ENCODE measurements around the gene ATP8A1.

ATP8A1 gene

GRCh38 chr4:42411803-42412202 lies 245.1 kb downstream of the ATP8A1 start:
- Histone ChIP-seq H3K4me3 (ENCODE audit: low read depth, low read length) (no peak overlapping the region), H3K27me3 (ENCODE audit: control insufficient read depth, insufficient read depth, low read length) (peaks cover 9% of the 10 kb centered on the region), H3K9ac (ENCODE audit: low read depth, low read length) (no peak overlapping the region), H3K36me3 (ENCODE audit: control insufficient read depth, insufficient read depth, low read length) (no peaks in the 10 kb centered on the region), H3K4me1 (ENCODE audit: control insufficient read depth, insufficient read depth, low read length) (peaks cover 5% of the 10 kb centered on the region), H3K9me3 (ENCODE audit: control insufficient read depth, insufficient read depth, low read length) (no peaks in the 10 kb centered on the region)

- Histone ChIP-seq H3K9me3 (ENCODE audit: control insufficient read depth, insufficient read depth, low read length) (no peaks in the 10 kb centered on the region), H3K4me1 (ENCODE audit: control insufficient read depth, insufficient read depth, low read length) (peaks cover 5% of the 10 kb centered on the region), H3K9ac (ENCODE audit: low read depth, low read length) (no peak overlapping the region), H3K27me3 (ENCODE audit: control insufficient read depth, insufficient read depth, low read length) (peaks cover 3% of the 10 kb centered on the region), H3K4me3 (ENCODE audit: low read depth, low read length) (no peak overlapping the region), H3K36me3 (ENCODE audit: control insufficient read depth, insufficient read depth, low read length) (no peaks in the 10 kb centered on the region)
Observed at GRCh38 chr4:42410446-42410845, 246.5 kb downstream of the ATP8A1 start.

DNA sequence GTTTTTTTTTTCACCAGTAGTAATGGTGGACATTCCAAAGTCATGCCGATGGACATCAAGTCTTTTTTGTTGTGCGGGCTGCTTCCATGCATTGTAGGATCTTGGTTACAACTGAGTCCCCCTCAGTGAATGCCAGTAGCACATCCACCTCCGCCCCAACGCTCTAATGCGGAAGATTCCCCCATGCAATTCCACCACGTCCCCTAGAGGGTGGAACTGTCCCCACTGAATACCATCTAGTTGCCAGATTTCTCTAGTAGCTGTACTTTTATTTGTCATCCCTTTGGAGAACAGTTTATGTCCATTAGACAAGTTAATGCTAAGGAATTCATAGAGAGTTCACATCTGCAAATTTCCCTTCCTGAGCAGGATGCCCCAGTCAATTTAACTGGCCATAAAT lies 252.9 kb downstream of the ATP8A1 start:
- Histone ChIP-seq H3K4me1 (ENCODE audit: control insufficient read depth, insufficient read depth, low read length) (peaks cover 4% of the 10 kb centered on the region), H3K4me3 (ENCODE audit: low read depth, low read length) (no peak overlapping the region), H3K9me3 (ENCODE audit: control insufficient read depth, insufficient read depth, low read length) (no peaks in the 10 kb centered on the region), H3K9ac (ENCODE audit: low read depth, low read length) (no peak overlapping the region), H3K36me3 (ENCODE audit: control insufficient read depth, insufficient read depth, low read length) (no peaks in the 10 kb centered on the region), H3K27me3 (ENCODE audit: control insufficient read depth, insufficient read depth, low read length) (peaks cover 31% of the 10 kb centered on the region)

GRCh38 chr4:42401171-42401570 lies 255.7 kb downstream of the ATP8A1 start:
- Histone ChIP-seq H3K27me3 (ENCODE audit: control insufficient read depth, insufficient read depth, low read length) (peaks cover 54% of the 10 kb centered on the region), H3K4me1 (ENCODE audit: control insufficient read depth, insufficient read depth, low read length) (peaks cover 8% of the 10 kb centered on the region), H3K9me3 (ENCODE audit: control insufficient read depth, insufficient read depth, low read length) (no peaks in the 10 kb centered on the region), H3K9ac (ENCODE audit: low read depth, low read length) (no peak overlapping the region), H3K36me3 (ENCODE audit: control insufficient read depth, insufficient read depth, low read length) (no peaks in the 10 kb centered on the region), H3K4me3 (ENCODE audit: low read depth, low read length) (no peak overlapping the region)

DNA sequence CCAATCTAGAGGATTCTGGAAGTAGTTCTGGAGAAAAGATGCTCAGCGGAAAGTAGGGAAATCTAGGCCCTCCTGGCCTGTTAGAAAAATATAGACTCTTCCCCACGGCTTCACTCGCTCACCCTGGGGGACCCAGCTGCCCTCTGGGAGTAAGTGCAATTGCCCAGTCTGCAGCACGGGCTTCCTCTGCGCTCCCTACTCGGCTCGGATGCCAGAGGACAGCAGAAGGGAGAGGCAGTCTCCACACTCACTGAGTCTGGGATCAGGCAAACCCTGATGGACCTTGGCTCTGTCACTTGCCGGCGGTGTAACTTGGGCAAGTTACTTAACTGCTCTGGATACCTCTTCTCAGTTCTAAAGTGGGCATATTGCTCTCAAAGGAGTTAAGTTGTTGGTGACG lies 257.5 kb downstream of the ATP8A1 start:
- Histone ChIP-seq H3K9ac (ENCODE audit: low read depth, low read length) (no peak overlapping the region), H3K9me3 (ENCODE audit: control insufficient read depth, insufficient read depth, low read length) (no peaks in the 10 kb centered on the region), H3K4me3 (ENCODE audit: low read depth, low read length) (peak overlapping the region; percentile 64), H3K4me1 (ENCODE audit: control insufficient read depth, insufficient read depth, low read length) (peaks cover 8% of the 10 kb centered on the region), H3K27me3 (ENCODE audit: control insufficient read depth, insufficient read depth, low read length) (peaks cover 71% of the 10 kb centered on the region), H3K36me3 (ENCODE audit: control insufficient read depth, insufficient read depth, low read length) (no peaks in the 10 kb centered on the region)

- Histone ChIP-seq H3K9me3 (ENCODE audit: control insufficient read depth, insufficient read depth, low read length) (no peaks in the 10 kb centered on the region), H3K4me1 (ENCODE audit: control insufficient read depth, insufficient read depth, low read length) (peaks cover 8% of the 10 kb centered on the region), H3K36me3 (ENCODE audit: control insufficient read depth, insufficient read depth, low read length) (no peaks in the 10 kb centered on the region), H3K27me3 (ENCODE audit: control insufficient read depth, insufficient read depth, low read length) (peaks cover 71% of the 10 kb centered on the region), H3K4me3 (ENCODE audit: low read depth, low read length) (peak overlapping the region; percentile 64), H3K9ac (ENCODE audit: low read depth, low read length) (no peak overlapping the region)
Observed at GRCh38 chr4:42398871-42399331, 258.0 kb downstream of the ATP8A1 start.

GRCh38 chr4:42398171-42398870 lies 258.6 kb downstream of the ATP8A1 start:
- H3K9ac ChIP-seq (ENCODE audit: low read depth, low read length) = no peak overlapping the region
- H3K36me3 ChIP-seq (ENCODE audit: control insufficient read depth, insufficient read depth, low read length) = no peaks in the 10 kb centered on the region
- peak overlapping the region; percentile 64 for H3K4me3 ChIP-seq (ENCODE audit: low read depth, low read length)
- no peaks in the 10 kb centered on the region for H3K9me3 ChIP-seq (ENCODE audit: control insufficient read depth, insufficient read depth, low read length)
- H3K4me1 ChIP-seq (ENCODE audit: control insufficient read depth, insufficient read depth, low read length) = peaks cover 10% of the 10 kb centered on the region
- peaks cover 75% of the 10 kb centered on the region for H3K27me3 ChIP-seq (ENCODE audit: control insufficient read depth, insufficient read depth, low read length)

- H3K9ac ChIP-seq (ENCODE audit: low read depth, low read length) = no peak overlapping the region
Observed at GRCh38 chr4:42397635-42398170, 259.2 kb downstream of the ATP8A1 start.

GRCh38 chr4:42396752-42397634 lies 259.9 kb downstream of the ATP8A1 start, which contains the start of gene SHISA3:
Gene SHISA3 (plus strand): TSS chr4:42397488. CDS start chr4:42398057, 569 bp downstream.
- Histone ChIP-seq H3K9ac (ENCODE audit: low read depth, low read length) (no peak within 1 kb of the TSS), H3K36me3 (ENCODE audit: control insufficient read depth, insufficient read depth, low read length) (no peaks in the 10 kb centered on the region), H3K4me3 (ENCODE audit: low read depth, low read length) (peak within 1 kb of the TSS; percentile 64), H3K27me3 (ENCODE audit: control insufficient read depth, insufficient read depth, low read length) (peaks cover 75% of the 10 kb centered on the region), H3K9me3 (ENCODE audit: control insufficient read depth, insufficient read depth, low read length) (no peaks in the 10 kb centered on the region), H3K4me1 (ENCODE audit: control insufficient read depth, insufficient read depth, low read length) (peaks cover 10% of the 10 kb centered on the region)

More at GRCh38 chr4:42397635-42398170, 259.2 kb downstream of the ATP8A1 start:
- Histone ChIP-seq H3K27me3 (ENCODE audit: control insufficient read depth, insufficient read depth, low read length) (peaks cover 75% of the 10 kb centered on the region), H3K36me3 (ENCODE audit: control insufficient read depth, insufficient read depth, low read length) (no peaks in the 10 kb centered on the region), H3K9me3 (ENCODE audit: control insufficient read depth, insufficient read depth, low read length) (no peaks in the 10 kb centered on the region), H3K4me3 (ENCODE audit: low read depth, low read length) (peak overlapping the region; percentile 64), H3K4me1 (ENCODE audit: control insufficient read depth, insufficient read depth, low read length) (peaks cover 10% of the 10 kb centered on the region)

DNA sequence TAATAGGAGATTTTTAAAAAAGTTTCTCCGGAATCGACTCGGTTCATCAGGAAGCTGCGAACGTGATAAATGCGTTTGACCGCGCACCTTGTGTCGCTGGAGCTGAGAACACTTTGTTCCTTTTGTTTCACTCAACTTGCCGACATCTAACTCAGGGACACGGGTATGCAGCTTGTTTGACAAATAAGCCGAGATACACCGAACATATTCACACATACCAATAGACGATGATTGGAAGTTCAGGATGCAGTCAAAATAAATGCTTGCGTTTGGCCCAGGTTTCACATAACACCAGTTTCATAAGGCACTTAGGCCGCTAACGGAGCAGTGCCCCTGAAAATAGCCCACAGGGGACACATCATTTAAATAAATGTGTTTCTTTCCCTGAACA lies 260.5 kb downstream of the ATP8A1 start:
- no peaks in the 10 kb centered on the region for H3K9me3 ChIP-seq (ENCODE audit: control insufficient read depth, insufficient read depth, low read length)
- no peak overlapping the region for H3K9ac ChIP-seq (ENCODE audit: low read depth, low read length)
- H3K4me3 ChIP-seq (ENCODE audit: low read depth, low read length) = peak overlapping the region; percentile 30
- peaks cover 72% of the 10 kb centered on the region for H3K27me3 ChIP-seq (ENCODE audit: control insufficient read depth, insufficient read depth, low read length)
- H3K4me1 ChIP-seq (ENCODE audit: control insufficient read depth, insufficient read depth, low read length) = peaks cover 10% of the 10 kb centered on the region
- no peaks in the 10 kb centered on the region for H3K36me3 ChIP-seq (ENCODE audit: control insufficient read depth, insufficient read depth, low read length)

DNA sequence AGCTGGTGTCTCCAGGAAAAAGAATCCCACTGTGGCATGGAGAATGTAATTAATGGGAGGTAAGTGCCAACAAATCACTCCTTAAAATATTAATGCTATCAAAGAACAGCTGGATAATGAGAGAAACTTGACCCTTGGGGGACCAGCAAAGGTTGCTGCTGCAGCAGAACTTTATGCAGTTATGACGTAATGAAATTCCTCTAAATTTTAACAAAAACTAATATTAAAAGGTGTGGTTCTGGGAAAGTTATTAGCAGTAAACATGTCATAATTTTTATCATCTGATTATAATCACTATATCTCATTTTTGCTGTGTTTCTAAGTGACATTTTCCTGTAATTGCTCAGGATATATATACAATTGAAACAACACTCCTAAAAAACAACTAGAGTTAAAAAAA lies 261.3 kb downstream of the ATP8A1 start:
- Histone ChIP-seq H3K4me3 (ENCODE audit: low read depth, low read length) (no peak overlapping the region), H3K9me3 (ENCODE audit: control insufficient read depth, insufficient read depth, low read length) (no peaks in the 10 kb centered on the region), H3K27me3 (ENCODE audit: control insufficient read depth, insufficient read depth, low read length) (peaks cover 64% of the 10 kb centered on the region), H3K9ac (ENCODE audit: low read depth, low read length) (no peak overlapping the region), H3K4me1 (ENCODE audit: control insufficient read depth, insufficient read depth, low read length) (peaks cover 17% of the 10 kb centered on the region), H3K36me3 (ENCODE audit: control insufficient read depth, insufficient read depth, low read length) (no peaks in the 10 kb centered on the region)

All from iPS-15b (cell line).